ENCODE measurements around the gene TLR6. TPM values are rescaled to one million over a fixed set of nuclear protein-coding genes. Genes with fewer than 3 reads are reported as not detected.

Gene TLR6
- total and polyA plus RNA-seq, 4 donors, result 0.26 to 2.1 (median 1.3) TPM

DNA sequence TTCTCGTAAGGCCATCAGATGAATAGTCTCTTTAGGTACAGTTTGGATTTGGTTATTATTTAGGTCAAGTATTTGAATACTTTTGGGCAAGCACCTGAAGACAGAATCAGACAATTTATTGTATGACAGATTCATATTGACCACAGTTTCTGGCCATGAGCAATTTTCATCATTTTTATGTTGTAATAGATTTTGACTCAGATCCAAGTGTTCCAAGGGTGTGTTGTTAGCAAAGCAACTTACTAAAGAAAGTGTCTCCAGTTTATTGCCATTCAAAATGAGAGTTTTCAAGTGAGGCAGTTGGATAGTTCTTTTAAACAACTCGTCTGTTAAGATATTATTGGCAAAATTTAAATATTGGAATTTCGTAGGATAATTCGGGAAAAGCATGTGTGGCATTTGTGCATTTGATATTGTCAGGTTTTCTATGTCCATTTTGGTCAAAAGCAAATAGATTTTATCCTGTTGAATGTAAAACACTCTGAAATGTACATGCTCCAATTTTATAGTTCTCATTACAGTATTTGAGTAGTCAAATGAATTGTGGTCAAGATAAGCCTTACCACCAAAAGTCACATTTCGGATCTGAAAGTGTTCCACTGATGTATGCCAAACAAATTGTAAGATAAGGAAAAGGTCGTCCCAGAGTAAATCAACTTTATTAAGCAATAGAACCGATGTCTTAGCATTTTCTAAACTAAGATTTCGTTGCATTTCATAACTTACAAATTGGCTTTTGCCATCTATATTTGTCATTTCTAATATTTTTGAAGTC lies 82.2 kb downstream of the TLR6 start:
- Histone ChIP-seq H3K27me3 (ENCODE audit: control insufficient read depth in 4 of 4, insufficient read depth in 4 of 4, low read length in 3 of 4) (no peaks in the 10 kb centered on the region), H3K4me3 (ENCODE audit: low read depth in 1 of 3, low read length in 3 of 3) (no peak overlapping the region), H3K4me1 (ENCODE audit: control insufficient read depth in 4 of 4, insufficient read depth in 4 of 4, low read length in 3 of 4) (no peaks in the 10 kb centered on the region), H3K27ac (ENCODE audit: low read depth in 1 of 2, low read length in 2 of 2) (no peak overlapping the region), H3K36me3 (ENCODE audit: control insufficient read depth in 4 of 4, insufficient read depth in 3 of 4, low read depth in 1 of 4, low read length in 3 of 4) (no peaks in the 10 kb centered on the region), H3K9ac (ENCODE audit: low read depth in 1 of 2, low read length in 2 of 2) (no peak overlapping the region), H3K9me3 (ENCODE audit: control insufficient read depth in 4 of 4, low read length in 3 of 4) (no peaks in the 10 kb centered on the region)
- TF ChIP-seq, protein P1, sequence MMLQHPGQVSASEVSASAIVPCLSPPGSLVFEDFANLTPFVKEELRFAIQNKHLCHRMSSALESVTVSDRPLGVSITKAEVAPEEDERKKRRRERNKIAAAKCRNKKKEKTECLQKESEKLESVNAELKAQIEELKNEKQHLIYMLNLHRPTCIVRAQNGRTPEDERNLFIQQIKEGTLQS (IDR thresholded peaks at IDR 0.05), result no peak
- WGBS, result 64% methylated on average over 8 of the region's 8 CpGs
- DNase-seq (ENCODE audit: low spot score), result no peak

Small RNA genes lying within 50 kb of the gene (small RNA-seq; reads per million reads assigned to genes)
- gene MIR574, result 2.7 reads per million, percentile 89 among the genes with 10 or more reads in this experiment

Other genes starting within 250 kb of the TLR6 start
- gene KLF3, start 192.6 kb downstream of the TLR6 start, total RNA-seq, result 10 to 100 TPM; 20.1 to 77.5 TPM
- 10 to 100 TPM; 11.1 to 22.0 TPM for gene KLF3, start 192.6 kb downstream of the TLR6 start, polyA plus RNA-seq
- gene TLR10, start 73.8 kb downstream of the TLR6 start, total RNA-seq, result 1 to 10 TPM in 1 of 2 donors, under 1 TPM in 1; 0.17 to 1.9 TPM
- under 1 TPM; 0.02 to 0.06 TPM for gene TLR10, start 73.8 kb downstream of the TLR6 start, polyA plus RNA-seq
- gene TLR1, start 52.0 kb downstream of the TLR6 start, total RNA-seq, result 1 to 10 TPM; 9.5 to 10.0 TPM
- gene TLR1, start 52.0 kb downstream of the TLR6 start, polyA plus RNA-seq, result 1 to 10 TPM; 2.7 to 3.3 TPM
- 100 to 1,000 TPM in 1 of 2 donors, 10 to 100 TPM in 1; 22.1 to 108 TPM for gene FAM114A1, start 11.0 kb upstream of the TLR6 start, total RNA-seq
- 10 to 100 TPM; 35.7 to 72.0 TPM for gene FAM114A1, start 11.0 kb upstream of the TLR6 start, polyA plus RNA-seq
- gene TMEM156, start 175.6 kb upstream of the TLR6 start, total RNA-seq, result under 1 TPM; 0.67 to 0.70 TPM
- under 1 TPM; 0.58 to 0.61 TPM for gene TMEM156, start 175.6 kb upstream of the TLR6 start, polyA plus RNA-seq
- 10 to 100 TPM; 23.9 to 65.4 TPM for gene KLHL5, start 205.4 kb upstream of the TLR6 start, total RNA-seq
- 10 to 100 TPM; 14.2 to 27.3 TPM for gene KLHL5, start 205.4 kb upstream of the TLR6 start, polyA plus RNA-seq